ENCODE measurements around the gene CCDC97.

Gene CCDC97

GRCh38 chr19:41295499-41295898 lies 14.5 kb upstream of the CCDC97 start:
- Histone ChIP-seq H3K36me3 (ENCODE audit: insufficient read depth, low read length) (peaks cover 100% of the 10 kb centered on the region), H3K4me3 (no peak overlapping the region), H3K9ac (ENCODE audit: insufficient read length) (no peak overlapping the region), H3K9me3 (ENCODE audit: low read depth, low read length) (no peaks in the 10 kb centered on the region), H3K27ac (no peak overlapping the region)
- DNase-seq (ENCODE audit: low read depth, low spot score) = no peak
- no peak for TF ChIP-seq EZH2 (IDR thresholded peaks at IDR 0.05)
- TF ChIP-seq FOXP2 (optimal IDR thresholded peaks at IDR 0.05; ENCODE audit: control extremely low read depth, extremely low read length, insufficient read depth) = no peak
- TF ChIP-seq POLR2AphosphoS5 (IDR thresholded peaks at IDR 0.05; ENCODE audit: borderline replicate concordance, low read depth, low read length) = no peak

- H3K27ac ChIP-seq = no peak overlapping the region
- peaks cover 100% of the 10 kb centered on the region for H3K36me3 ChIP-seq (ENCODE audit: insufficient read depth, low read length)
- TF ChIP-seq EZH2 (IDR thresholded peaks at IDR 0.05) (no peak), FOXP2 (optimal IDR thresholded peaks at IDR 0.05; ENCODE audit: control extremely low read depth, extremely low read length, insufficient read depth) (no peak), POLR2AphosphoS5 (IDR thresholded peaks at IDR 0.05; ENCODE audit: borderline replicate concordance, low read depth, low read length) (no peak)
- no peaks in the 10 kb centered on the region for H3K9me3 ChIP-seq (ENCODE audit: low read depth, low read length)
- H3K9ac ChIP-seq (ENCODE audit: insufficient read length) = no peak overlapping the region
- no peak overlapping the region for H3K4me3 ChIP-seq
- DNase-seq (ENCODE audit: low read depth, low spot score) = no peak
These were observed 13.5 kb upstream of the CCDC97 start for GRCh38 chr19:41296433-41296871.

GRCh38 chr19:41297628-41298347 lies 12.2 kb upstream of the CCDC97 start:
- H3K36me3 ChIP-seq (ENCODE audit: insufficient read depth, low read length) = peaks cover 100% of the 10 kb centered on the region
- no peak overlapping the region for H3K9ac ChIP-seq (ENCODE audit: insufficient read length)
- H3K27ac ChIP-seq = no peak overlapping the region
- H3K4me3 ChIP-seq = no peak overlapping the region
- no peak for DNase-seq (ENCODE audit: low read depth, low spot score)
- H3K9me3 ChIP-seq (ENCODE audit: low read depth, low read length) = no peaks in the 10 kb centered on the region
- TF ChIP-seq POLR2AphosphoS5 (IDR thresholded peaks at IDR 0.05; ENCODE audit: borderline replicate concordance, low read depth, low read length) (no peak), EZH2 (IDR thresholded peaks at IDR 0.05) (no peak), FOXP2 (optimal IDR thresholded peaks at IDR 0.05; ENCODE audit: control extremely low read depth, extremely low read length, insufficient read depth) (no peak)

- H3K9me3 ChIP-seq (ENCODE audit: low read depth, low read length) = no peaks in the 10 kb centered on the region
- H3K27ac ChIP-seq = no peak overlapping the region
- H3K9ac ChIP-seq (ENCODE audit: insufficient read length) = no peak overlapping the region
- peaks cover 100% of the 10 kb centered on the region for H3K36me3 ChIP-seq (ENCODE audit: insufficient read depth, low read length)
- H3K4me3 ChIP-seq = no peak overlapping the region
- TF ChIP-seq POLR2AphosphoS5 (IDR thresholded peaks at IDR 0.05; ENCODE audit: borderline replicate concordance, low read depth, low read length) = no peak
- no peak for TF ChIP-seq EZH2 (IDR thresholded peaks at IDR 0.05)
- TF ChIP-seq FOXP2 (optimal IDR thresholded peaks at IDR 0.05; ENCODE audit: control extremely low read depth, extremely low read length, insufficient read depth) = no peak
- no peak for DNase-seq (ENCODE audit: low read depth, low spot score)
These were observed 11.5 kb upstream of the CCDC97 start for GRCh38 chr19:41298348-41298964.

- no peak overlapping the region for H3K9ac ChIP-seq (ENCODE audit: insufficient read length)
- TF ChIP-seq POLR2AphosphoS5 (IDR thresholded peaks at IDR 0.05; ENCODE audit: borderline replicate concordance, low read depth, low read length) (peak; percentile 21; the same call in 1 of the 2 replicates), FOXP2 (optimal IDR thresholded peaks at IDR 0.05; ENCODE audit: control extremely low read depth, extremely low read length, insufficient read depth) (no peak)
- H3K27ac ChIP-seq = no peak overlapping the region
- peaks cover 100% of the 10 kb centered on the region for H3K36me3 ChIP-seq (ENCODE audit: insufficient read depth, low read length)
- H3K9me3 ChIP-seq (ENCODE audit: low read depth, low read length) = no peaks in the 10 kb centered on the region
- H3K4me3 ChIP-seq = no peak overlapping the region
- DNase-seq (ENCODE audit: low read depth, low spot score) = no peak
These were observed 10.8 kb upstream of the CCDC97 start for GRCh38 chr19:41299046-41299754.

- Histone ChIP-seq H3K9ac (ENCODE audit: insufficient read length) (no peak overlapping the region), H3K4me3 (no peak overlapping the region), H3K9me3 (ENCODE audit: low read depth, low read length) (no peaks in the 10 kb centered on the region), H3K27ac (no peak overlapping the region), H3K36me3 (ENCODE audit: insufficient read depth, low read length) (peaks cover 100% of the 10 kb centered on the region)
- no peak for DNase-seq (ENCODE audit: low read depth, low spot score)
- TF ChIP-seq FOXP2 (optimal IDR thresholded peaks at IDR 0.05; ENCODE audit: control extremely low read depth, extremely low read length, insufficient read depth) (no peak), POLR2AphosphoS5 (IDR thresholded peaks at IDR 0.05; ENCODE audit: borderline replicate concordance, low read depth, low read length) (no peak), EZH2 (IDR thresholded peaks at IDR 0.05) (no peak)
These were observed 10.2 kb upstream of the CCDC97 start for GRCh38 chr19:41299755-41300089.

GRCh38 chr19:41300555-41300954 lies 9.4 kb upstream of the CCDC97 start:
- H3K4me3 ChIP-seq = no peak overlapping the region
- H3K9me3 ChIP-seq (ENCODE audit: low read depth, low read length) = no peaks in the 10 kb centered on the region
- H3K36me3 ChIP-seq (ENCODE audit: insufficient read depth, low read length) = peaks cover 100% of the 10 kb centered on the region
- no peak for DNase-seq (ENCODE audit: low read depth, low spot score)
- peak overlapping the region; percentile 21; the same call in 1 of the 2 replicates for H3K27ac ChIP-seq
- no peak for TF ChIP-seq POLR2AphosphoS5 (IDR thresholded peaks at IDR 0.05; ENCODE audit: borderline replicate concordance, low read depth, low read length)
- no peak for TF ChIP-seq FOXP2 (optimal IDR thresholded peaks at IDR 0.05; ENCODE audit: control extremely low read depth, extremely low read length, insufficient read depth)
- TF ChIP-seq EZH2 (IDR thresholded peaks at IDR 0.05) = no peak
- no peak overlapping the region for H3K9ac ChIP-seq (ENCODE audit: insufficient read length)

GRCh38 chr19:41302624-41303351 lies 7.2 kb upstream of the CCDC97 start:
- TF ChIP-seq EZH2 (IDR thresholded peaks at IDR 0.05) = no peak
- no peak for TF ChIP-seq POLR2AphosphoS5 (IDR thresholded peaks at IDR 0.05; ENCODE audit: borderline replicate concordance, low read depth, low read length)
- TF ChIP-seq FOXP2 (optimal IDR thresholded peaks at IDR 0.05; ENCODE audit: control extremely low read depth, extremely low read length, insufficient read depth) = no peak
- Histone ChIP-seq H3K9ac (ENCODE audit: insufficient read length) (no peak overlapping the region), H3K36me3 (ENCODE audit: insufficient read depth, low read length) (peaks cover 99% of the 10 kb centered on the region), H3K27ac (no peak overlapping the region), H3K9me3 (ENCODE audit: low read depth, low read length) (no peaks in the 10 kb centered on the region), H3K4me3 (no peak overlapping the region)
- no peak for DNase-seq (ENCODE audit: low read depth, low spot score)

Data from SK-N-MC (cell line).